ENCODE data around the gene NR6A1. TPM values are rescaled to one million over a fixed set of nuclear protein-coding genes. Genes with fewer than 3 reads are reported as not detected.

Gene NR6A1
- total RNA-seq, 2 experiments from 2014 or later, result not detected

DNA sequence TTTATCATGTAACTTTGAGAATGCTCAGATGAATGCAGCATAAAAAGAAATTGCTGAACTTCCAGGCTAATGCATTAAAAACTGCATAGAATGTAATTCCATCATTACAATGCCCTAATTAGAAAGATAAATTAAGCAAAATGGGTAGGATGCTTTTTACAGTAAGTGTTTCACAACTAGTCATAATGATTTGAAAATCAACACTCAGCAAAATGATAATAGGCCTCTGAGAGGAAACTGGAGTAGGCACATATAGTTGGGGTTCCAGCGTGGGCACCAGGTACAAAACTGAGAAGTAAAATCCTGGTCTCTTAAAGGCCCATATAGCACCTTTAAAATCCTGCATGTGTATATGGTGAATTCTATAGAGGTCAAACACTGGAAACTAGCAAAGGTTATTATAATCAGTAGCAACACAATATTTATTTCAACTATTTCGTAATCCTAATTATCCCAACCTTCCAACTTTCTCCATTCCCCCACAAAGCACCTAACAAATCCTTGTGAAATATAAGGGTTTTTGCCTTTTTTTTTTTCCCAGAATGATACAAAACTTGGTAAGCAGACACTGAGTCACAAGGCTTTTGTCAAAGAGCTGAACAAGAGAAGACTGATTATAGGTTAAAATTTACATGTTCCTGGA, 155.9 kb downstream of the NR6A1 start:
- no peak overlapping the region for H3K4me3 Mint-ChIP-seq
- no peak for DNase-seq
- H3K4me1 Mint-ChIP-seq (ENCODE audit: low read depth), result no peaks in the 10 kb centered on the region
- Histone ChIP-seq H3K36me3 (ENCODE audit: insufficient read depth, low read length) (no peaks in the 10 kb centered on the region), H3K27ac (ENCODE audit: low read depth in 1 of 2, low read length in 2 of 2) (no peak overlapping the region), H3K27me3 (ENCODE audit: control insufficient read depth in 1 of 2, insufficient read depth in 2 of 2, low read length in 2 of 2) (peaks cover 0 to 6% of the 10 kb centered on the region in 2 experiments), H3K9me3 (ENCODE audit: control insufficient read depth in 1 of 2, insufficient read depth in 1 of 2, low read length in 2 of 2) (no peaks in the 10 kb centered on the region), H3K4me1 (ENCODE audit: insufficient read depth, low read length) (no peaks in the 10 kb centered on the region), H3K4me3 (ENCODE audit: low read length) (no peak overlapping the region)
- no peak overlapping the region for H3K27ac Mint-ChIP-seq
- no peaks in the 10 kb centered on the region for H3K36me3 Mint-ChIP-seq (ENCODE audit: low read depth)
- H3K9me3 Mint-ChIP-seq, result no peaks in the 10 kb centered on the region
- no peak for ATAC-seq (ENCODE audit: poor library complexity)
- TF ChIP-seq, protein P1, sequence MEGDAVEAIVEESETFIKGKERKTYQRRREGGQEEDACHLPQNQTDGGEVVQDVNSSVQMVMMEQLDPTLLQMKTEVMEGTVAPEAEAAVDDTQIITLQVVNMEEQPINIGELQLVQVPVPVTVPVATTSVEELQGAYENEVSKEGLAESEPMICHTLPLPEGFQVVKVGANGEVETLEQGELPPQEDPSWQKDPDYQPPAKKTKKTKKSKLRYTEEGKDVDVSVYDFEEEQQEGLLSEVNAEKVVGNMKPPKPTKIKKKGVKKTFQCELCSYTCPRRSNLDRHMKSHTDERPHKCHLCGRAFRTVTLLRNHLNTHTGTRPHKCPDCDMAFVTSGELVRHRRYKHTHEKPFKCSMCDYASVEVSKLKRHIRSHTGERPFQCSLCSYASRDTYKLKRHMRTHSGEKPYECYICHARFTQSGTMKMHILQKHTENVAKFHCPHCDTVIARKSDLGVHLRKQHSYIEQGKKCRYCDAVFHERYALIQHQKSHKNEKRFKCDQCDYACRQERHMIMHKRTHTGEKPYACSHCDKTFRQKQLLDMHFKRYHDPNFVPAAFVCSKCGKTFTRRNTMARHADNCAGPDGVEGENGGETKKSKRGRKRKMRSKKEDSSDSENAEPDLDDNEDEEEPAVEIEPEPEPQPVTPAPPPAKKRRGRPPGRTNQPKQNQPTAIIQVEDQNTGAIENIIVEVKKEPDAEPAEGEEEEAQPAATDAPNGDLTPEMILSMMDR (IDR thresholded peaks at IDR 0.05), result no peak
- ChIA-PET CTCF (no interaction called here), POLR2A (no interaction called here)
- peaks cover 25% of the 10 kb centered on the region for H3K27me3 Mint-ChIP-seq
- intact Hi-C loops (cut with DNase I, micrococcal nuclease), result loop anchor here (5.0 kb wide), 3 partner anchors 237 to 757 kb away; partner anchors contain the start of gene WDR38 (in 1 of the 2)

DNA sequence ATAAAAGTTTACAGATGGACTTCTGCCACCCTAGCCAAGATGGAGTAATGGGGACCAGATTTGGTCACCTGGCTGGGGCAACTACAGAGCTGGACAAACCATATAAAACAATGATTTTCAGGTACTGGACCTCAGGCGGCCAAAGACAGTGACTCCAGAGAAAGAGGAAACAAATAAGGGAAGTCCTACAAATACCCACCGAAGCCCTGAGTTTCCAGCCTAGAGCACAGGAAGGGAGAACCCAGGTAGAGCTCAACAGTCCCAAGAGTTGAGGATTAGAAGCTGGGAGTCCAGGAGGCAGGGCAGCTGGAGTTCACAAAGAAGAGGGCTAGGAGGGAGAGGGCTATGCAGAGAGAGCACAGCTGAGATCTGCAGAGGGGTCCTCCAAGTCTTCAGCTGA, 157.3 kb downstream of the NR6A1 start:
- Histone ChIP-seq H3K9me3 (ENCODE audit: control insufficient read depth in 1 of 2, insufficient read depth in 1 of 2, low read length in 2 of 2) (no peaks in the 10 kb centered on the region), H3K27ac (ENCODE audit: low read depth in 1 of 2, low read length in 2 of 2) (no peak overlapping the region), H3K4me1 (ENCODE audit: insufficient read depth, low read length) (no peaks in the 10 kb centered on the region), H3K4me3 (ENCODE audit: low read length) (no peak overlapping the region), H3K27me3 (ENCODE audit: control insufficient read depth in 1 of 2, insufficient read depth in 2 of 2, low read length in 2 of 2) (peaks cover 0 to 6% of the 10 kb centered on the region in 2 experiments), H3K36me3 (ENCODE audit: insufficient read depth, low read length) (no peaks in the 10 kb centered on the region)
- no peak for DNase-seq
- intact Hi-C loops (cut with DNase I, micrococcal nuclease), result no loop called here
- Mint-ChIP-seq H3K4me1 (ENCODE audit: low read depth) (no peaks in the 10 kb centered on the region), H3K27me3 (peaks cover 25% of the 10 kb centered on the region), H3K9me3 (no peaks in the 10 kb centered on the region), H3K36me3 (ENCODE audit: low read depth) (no peaks in the 10 kb centered on the region), H3K27ac (no peak overlapping the region), H3K4me3 (no peak overlapping the region)
- POLR2A ChIA-PET, result no interaction called here
- no peak for ATAC-seq (ENCODE audit: poor library complexity)
- CTCF ChIA-PET, result interaction anchor here (0.8 kb wide), 1 partner anchor 11 kb away, joined by 4 read pairs; no protein-coding TSS in a partner anchor
- TF ChIP-seq, protein P1 (IDR thresholded peaks at IDR 0.05), result no peak

DNA sequence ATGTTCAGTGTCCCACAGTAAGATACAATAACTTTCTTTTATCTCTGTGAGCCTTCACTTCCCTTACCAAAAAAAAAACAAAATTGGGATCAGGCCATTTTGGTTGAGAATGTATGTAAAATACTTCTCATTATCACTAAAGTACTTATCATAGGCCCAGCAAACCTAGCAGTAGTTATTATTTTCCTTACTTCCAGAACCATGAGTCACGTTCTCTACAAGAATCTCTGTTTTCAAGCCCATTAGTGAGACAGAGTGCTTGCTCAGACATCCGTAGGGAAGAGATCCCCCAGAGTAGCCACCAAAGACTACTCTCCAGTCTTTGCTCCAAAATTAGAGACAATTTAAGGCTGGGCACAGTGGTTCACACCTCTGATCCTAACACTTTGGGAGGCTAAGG, 160.0 kb downstream of the NR6A1 start:
- no peak overlapping the region for H3K27ac ChIP-seq (ENCODE audit: low read depth in 1 of 2, low read length in 2 of 2)
- ChIA-PET POLR2A (no interaction called here), CTCF (no interaction called here)
- H3K9me3 ChIP-seq (ENCODE audit: control insufficient read depth in 1 of 2, insufficient read depth in 1 of 2, low read length in 2 of 2), result no peaks in the 10 kb centered on the region
- TF ChIP-seq, protein P1 (IDR thresholded peaks at IDR 0.05), result no peak
- H3K4me3 ChIP-seq (ENCODE audit: low read length), result no peak overlapping the region
- intact Hi-C loops (cut with DNase I, micrococcal nuclease), result no loop called here
- H3K4me1 ChIP-seq (ENCODE audit: insufficient read depth, low read length), result no peaks in the 10 kb centered on the region
- peaks cover 0 to 6% of the 10 kb centered on the region in 2 experiments for H3K27me3 ChIP-seq (ENCODE audit: control insufficient read depth in 1 of 2, insufficient read depth in 2 of 2, low read length in 2 of 2)
- Mint-ChIP-seq H3K27me3 (peaks cover 25% of the 10 kb centered on the region), H3K36me3 (ENCODE audit: low read depth) (no peaks in the 10 kb centered on the region), H3K9me3 (no peaks in the 10 kb centered on the region), H3K4me1 (ENCODE audit: low read depth) (no peaks in the 10 kb centered on the region), H3K4me3 (no peak overlapping the region), H3K27ac (no peak overlapping the region)
- ATAC-seq (ENCODE audit: poor library complexity) (no peak), DNase-seq (no peak)
- H3K36me3 ChIP-seq (ENCODE audit: insufficient read depth, low read length), result no peaks in the 10 kb centered on the region
